ENCODE data around the gene COL4A1. TPM values are rescaled to one million over a fixed set of nuclear protein-coding genes. Genes with fewer than 3 reads are reported as not detected.

The COL4A1 gene
- total RNA-seq, 2 experiments from 2014 or later = not detected

DNA sequence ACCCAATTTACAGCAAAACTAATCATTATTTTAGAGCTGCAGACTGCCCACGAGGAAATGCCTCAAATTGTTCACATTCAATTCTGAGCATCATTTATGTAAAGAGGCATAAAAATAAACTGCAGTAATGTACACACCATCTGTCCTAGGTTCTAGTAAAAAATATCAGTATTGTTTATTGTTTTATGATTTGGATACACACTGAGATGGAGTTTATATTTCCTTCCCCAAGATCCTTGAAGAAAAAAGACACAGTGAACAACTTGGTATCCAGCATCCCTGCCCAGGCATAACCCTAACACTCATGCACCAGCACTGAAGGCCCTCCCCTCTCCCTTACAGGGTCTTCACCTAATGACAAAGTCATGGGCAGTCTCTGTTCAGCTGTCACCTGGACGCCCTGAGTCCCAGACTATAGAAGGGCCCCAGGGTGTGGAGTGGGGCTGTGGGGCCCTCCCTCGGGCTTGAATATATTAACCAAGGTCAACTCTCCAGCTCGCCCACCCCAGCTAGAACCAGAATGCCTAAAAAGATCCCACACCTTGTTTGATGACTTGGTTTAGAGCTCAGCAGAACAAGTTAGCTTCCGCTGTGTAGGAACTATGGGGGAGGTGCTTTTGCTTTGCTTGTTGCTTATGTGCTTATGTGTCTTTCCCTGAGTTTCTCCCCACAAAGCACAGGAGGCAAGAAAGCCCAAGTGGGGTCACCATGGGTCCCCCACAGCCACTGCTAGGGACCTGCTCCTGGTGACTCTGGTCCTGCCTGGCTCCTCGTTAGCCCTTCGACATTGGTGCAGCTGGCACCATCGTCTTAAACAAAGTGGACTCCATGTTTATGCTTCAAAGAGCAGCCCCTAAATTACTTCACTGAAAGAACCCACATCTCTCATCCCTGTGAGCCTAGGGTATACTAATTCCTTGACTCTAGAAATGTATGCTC lies 111.1 kb downstream of the COL4A1 start:
- ChIA-PET CTCF (no interaction called here), POLR2A (no interaction called here)
- Mint-ChIP-seq H3K4me1 (ENCODE audit: low read depth) (no peaks in the 10 kb centered on the region), H3K4me3 (no peak overlapping the region), H3K9me3 (no peaks in the 10 kb centered on the region), H3K27ac (no peak overlapping the region), H3K36me3 (no peaks in the 10 kb centered on the region), H3K27me3 (peaks cover 11% of the 10 kb centered on the region)
- DNase-seq = no peak
- intact Hi-C loops (cut with micrococcal nuclease) = no loop called here

GRCh38 chr13:110194451-110194850 lies 112.5 kb downstream of the COL4A1 start:
- no peak for DNase-seq
- CTCF ChIA-PET = no interaction called here
- no peaks in the 10 kb centered on the region for H3K4me1 Mint-ChIP-seq (ENCODE audit: low read depth)
- peaks cover 15% of the 10 kb centered on the region for H3K27me3 Mint-ChIP-seq
- no peak overlapping the region for H3K27ac Mint-ChIP-seq
- H3K36me3 Mint-ChIP-seq = no peaks in the 10 kb centered on the region
- H3K9me3 Mint-ChIP-seq = no peaks in the 10 kb centered on the region
- intact Hi-C loops (cut with micrococcal nuclease) = no loop called here
- POLR2A ChIA-PET = no interaction called here
- H3K4me3 Mint-ChIP-seq = no peak overlapping the region

GRCh38 chr13:110193491-110193890 lies 113.5 kb downstream of the COL4A1 start:
- no peaks in the 10 kb centered on the region for H3K36me3 Mint-ChIP-seq
- no peak for DNase-seq
- no peak overlapping the region for H3K4me3 Mint-ChIP-seq
- ChIA-PET POLR2A (no interaction called here), CTCF (no interaction called here)
- intact Hi-C loops (cut with micrococcal nuclease) = no loop called here
- H3K27me3 Mint-ChIP-seq = peaks cover 9% of the 10 kb centered on the region
- H3K4me1 Mint-ChIP-seq (ENCODE audit: low read depth) = no peaks in the 10 kb centered on the region
- no peak overlapping the region for H3K27ac Mint-ChIP-seq
- no peaks in the 10 kb centered on the region for H3K9me3 Mint-ChIP-seq

DNA sequence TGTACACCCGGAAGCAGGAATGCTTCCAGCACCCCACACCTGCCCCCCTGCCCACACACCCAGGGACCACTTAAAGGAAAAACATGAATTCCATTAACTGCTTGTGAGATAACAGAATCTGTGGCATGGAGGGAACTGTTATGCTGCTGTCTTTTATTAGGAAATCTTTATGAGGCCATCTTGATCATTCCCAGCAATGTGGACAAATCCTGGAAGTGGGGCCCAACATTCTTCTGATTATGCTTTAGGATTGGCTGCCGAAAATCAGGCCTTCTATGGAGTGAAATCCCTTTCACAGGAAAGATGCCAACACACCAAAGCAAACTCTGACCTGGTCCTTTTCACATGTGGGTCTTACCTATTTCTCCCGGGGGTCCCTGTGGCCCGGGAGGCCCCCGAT lies 114.5 kb downstream of the COL4A1 start:
- Mint-ChIP-seq H3K4me1 (ENCODE audit: low read depth) (no peaks in the 10 kb centered on the region), H3K4me3 (no peak overlapping the region), H3K9me3 (no peaks in the 10 kb centered on the region), H3K36me3 (no peaks in the 10 kb centered on the region), H3K27me3 (peaks cover 9% of the 10 kb centered on the region), H3K27ac (no peak overlapping the region)
- intact Hi-C loops (cut with micrococcal nuclease) = no loop called here
- CTCF ChIA-PET = no interaction called here
- DNase-seq = no peak
- POLR2A ChIA-PET = no interaction called here

GRCh38 chr13:110187641-110188161 lies 119.3 kb downstream of the COL4A1 start:
- no peak for DNase-seq
- ChIA-PET POLR2A (no interaction called here), CTCF (no interaction called here)
- H3K36me3 Mint-ChIP-seq = no peaks in the 10 kb centered on the region
- no peaks in the 10 kb centered on the region for H3K4me1 Mint-ChIP-seq (ENCODE audit: low read depth)
- H3K4me3 Mint-ChIP-seq = no peak overlapping the region
- intact Hi-C loops (cut with micrococcal nuclease) = no loop called here
- H3K9me3 Mint-ChIP-seq = no peaks in the 10 kb centered on the region
- H3K27me3 Mint-ChIP-seq = peaks cover 5% of the 10 kb centered on the region
- H3K27ac Mint-ChIP-seq = no peak overlapping the region

DNA sequence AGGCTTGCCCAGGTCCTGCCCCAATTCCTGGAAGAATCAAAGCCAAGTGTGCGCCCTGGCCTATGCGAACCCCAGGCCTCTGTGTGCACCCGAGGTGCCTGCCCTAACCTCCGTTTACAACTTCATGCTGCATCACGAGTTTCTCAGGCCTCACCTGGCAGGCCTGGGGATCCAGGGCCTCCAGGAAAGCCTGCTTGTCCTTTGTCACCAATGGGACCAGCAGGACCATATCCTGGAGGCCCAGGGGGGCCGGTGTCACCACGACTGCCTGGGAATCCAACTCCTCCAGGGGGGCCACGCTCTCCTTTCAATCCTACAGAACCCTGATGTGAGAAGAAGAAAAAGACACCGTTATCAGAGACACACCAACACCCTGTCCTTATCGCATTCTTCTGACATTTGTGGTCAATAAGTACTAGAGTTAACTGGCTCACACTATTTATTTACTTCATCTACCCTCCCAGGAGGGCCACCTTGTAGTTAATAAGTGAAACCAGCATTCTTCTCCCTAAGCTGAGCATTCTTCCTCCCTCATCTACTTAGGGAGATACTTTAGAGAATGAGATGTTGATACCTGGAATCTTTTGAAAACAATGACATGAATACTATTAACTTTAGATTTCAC lies 120.6 kb downstream of the COL4A1 start:
- intact Hi-C loops (cut with micrococcal nuclease) = no loop called here
- POLR2A ChIA-PET = no interaction called here
- H3K9me3 Mint-ChIP-seq = no peaks in the 10 kb centered on the region
- no peaks in the 10 kb centered on the region for H3K4me1 Mint-ChIP-seq (ENCODE audit: low read depth)
- no peaks in the 10 kb centered on the region for H3K36me3 Mint-ChIP-seq
- DNase-seq = no peak
- H3K27ac Mint-ChIP-seq = no peak overlapping the region
- H3K27me3 Mint-ChIP-seq = peaks cover 5% of the 10 kb centered on the region
- no peak overlapping the region for H3K4me3 Mint-ChIP-seq
- CTCF ChIA-PET = no interaction called here

DNA sequence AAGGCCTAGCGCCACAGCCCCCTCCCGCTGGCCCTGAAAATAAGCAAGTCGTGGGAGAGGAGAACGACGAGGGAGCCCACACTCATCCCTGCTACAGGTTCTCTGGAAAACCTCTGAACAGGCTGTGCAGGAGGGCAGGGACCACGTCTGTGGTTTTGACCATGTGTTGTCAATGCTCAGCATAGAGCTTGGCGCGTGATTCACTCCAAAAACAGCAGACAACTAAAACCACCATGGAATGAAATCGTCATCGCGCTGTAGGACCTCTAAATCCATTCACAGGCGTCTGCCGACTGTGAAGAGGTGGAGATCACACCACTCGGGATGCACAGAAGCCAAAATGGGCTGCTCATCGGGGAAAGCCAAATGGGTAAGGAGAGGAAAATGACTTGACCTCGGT lies 121.3 kb downstream of the COL4A1 start:
- Mint-ChIP-seq H3K9me3 (no peaks in the 10 kb centered on the region), H3K36me3 (no peaks in the 10 kb centered on the region), H3K27me3 (peaks cover 3% of the 10 kb centered on the region), H3K4me1 (ENCODE audit: low read depth) (no peaks in the 10 kb centered on the region), H3K27ac (no peak overlapping the region), H3K4me3 (no peak overlapping the region)
- ChIA-PET CTCF (no interaction called here), POLR2A (no interaction called here)
- no peak for DNase-seq
- intact Hi-C loops (cut with micrococcal nuclease) = no loop called here

DNA sequence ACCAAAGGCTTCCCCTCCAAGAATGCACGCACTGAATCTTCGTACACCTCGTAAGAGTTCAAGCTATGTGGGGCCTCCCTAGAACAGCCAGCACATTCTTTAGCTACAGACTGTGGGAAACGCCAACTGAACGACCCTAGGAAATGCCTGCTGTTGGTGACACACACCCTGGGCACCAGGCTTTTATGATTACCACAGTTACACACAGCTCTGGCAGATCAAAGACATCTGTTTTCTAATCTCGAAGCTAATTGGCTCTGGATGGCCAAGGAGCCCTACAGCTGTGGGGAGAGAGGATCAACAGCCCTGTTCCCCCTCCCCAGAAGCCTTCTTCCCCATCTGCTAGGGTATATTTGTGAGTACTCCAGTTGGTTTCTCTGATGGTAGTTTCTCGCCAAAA lies 123.0 kb downstream of the COL4A1 start:
- H3K27me3 Mint-ChIP-seq = no peaks in the 10 kb centered on the region

DNA sequence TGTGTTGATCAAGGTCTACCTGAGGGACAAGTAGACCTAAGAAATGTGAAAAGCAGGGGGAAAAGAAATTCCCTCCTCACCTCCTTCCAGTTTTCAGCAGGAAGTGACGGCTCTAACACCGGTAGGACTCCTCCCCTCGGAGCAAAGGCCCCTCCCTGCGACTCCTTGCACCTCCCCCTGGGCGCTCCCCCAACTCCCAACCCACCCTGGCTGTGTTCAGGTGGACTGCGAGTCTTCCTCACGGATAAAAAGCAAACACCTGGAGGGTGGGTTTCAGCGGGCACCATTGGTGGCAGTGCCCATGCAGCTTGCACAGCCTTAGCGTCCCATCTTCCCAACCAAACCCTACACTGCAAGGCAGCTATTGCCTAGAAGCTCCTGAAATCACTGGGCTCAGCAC lies 124.5 kb downstream of the COL4A1 start:
- no peaks in the 10 kb centered on the region for H3K4me1 Mint-ChIP-seq (ENCODE audit: low read depth)
- no peak overlapping the region for H3K4me3 Mint-ChIP-seq
- no peaks in the 10 kb centered on the region for H3K36me3 Mint-ChIP-seq
- DNase-seq = no peak
- ChIA-PET POLR2A (no interaction called here), CTCF (no interaction called here)
- no peaks in the 10 kb centered on the region for H3K9me3 Mint-ChIP-seq
- no peaks in the 10 kb centered on the region for H3K27me3 Mint-ChIP-seq
- H3K27ac Mint-ChIP-seq = no peak overlapping the region
- intact Hi-C loops (cut with micrococcal nuclease) = no loop called here

More for the DNA sequence above, 123.0 kb downstream of the COL4A1 start:
- Mint-ChIP-seq H3K36me3 (no peaks in the 10 kb centered on the region), H3K27ac (no peak overlapping the region), H3K4me1 (ENCODE audit: low read depth) (no peaks in the 10 kb centered on the region), H3K4me3 (no peak overlapping the region), H3K9me3 (no peaks in the 10 kb centered on the region)
- intact Hi-C loops (cut with micrococcal nuclease) = no loop called here
- POLR2A ChIA-PET = no interaction called here
- CTCF ChIA-PET = no interaction called here
- no peak for DNase-seq

GRCh38 chr13:110182003-110182402 lies 125.0 kb downstream of the COL4A1 start:
- H3K27me3 Mint-ChIP-seq = no peaks in the 10 kb centered on the region
- H3K9me3 Mint-ChIP-seq = no peaks in the 10 kb centered on the region
- H3K4me3 Mint-ChIP-seq = no peak overlapping the region
- intact Hi-C loops (cut with micrococcal nuclease) = no loop called here
- no peak overlapping the region for H3K27ac Mint-ChIP-seq
- POLR2A ChIA-PET = no interaction called here
- CTCF ChIA-PET = no interaction called here
- DNase-seq = no peak
- no peaks in the 10 kb centered on the region for H3K36me3 Mint-ChIP-seq
- no peaks in the 10 kb centered on the region for H3K4me1 Mint-ChIP-seq (ENCODE audit: low read depth)

DNA sequence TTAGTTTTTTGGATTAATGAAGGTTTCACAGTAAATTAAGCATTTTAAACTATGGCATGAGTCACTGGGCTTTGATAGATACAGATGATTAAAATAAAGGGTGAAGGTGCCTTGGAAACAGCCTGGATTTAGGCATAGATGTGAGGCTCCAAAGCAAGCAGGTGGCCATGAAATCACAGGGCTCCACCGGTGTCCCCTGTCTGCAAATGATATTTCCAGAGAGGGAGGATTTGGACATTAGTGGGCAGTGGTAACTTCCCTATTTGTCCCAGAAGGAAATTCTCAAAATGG lies 127.2 kb downstream of the COL4A1 start:
- no peaks in the 10 kb centered on the region for H3K4me1 Mint-ChIP-seq (ENCODE audit: low read depth)
- ChIA-PET POLR2A (no interaction called here), CTCF (no interaction called here)
- no peak for DNase-seq
- no peaks in the 10 kb centered on the region for H3K36me3 Mint-ChIP-seq
- intact Hi-C loops (cut with micrococcal nuclease) = no loop called here
- H3K4me3 Mint-ChIP-seq = no peak overlapping the region
- no peak overlapping the region for H3K27ac Mint-ChIP-seq
- no peaks in the 10 kb centered on the region for H3K27me3 Mint-ChIP-seq
- no peaks in the 10 kb centered on the region for H3K9me3 Mint-ChIP-seq

DNA sequence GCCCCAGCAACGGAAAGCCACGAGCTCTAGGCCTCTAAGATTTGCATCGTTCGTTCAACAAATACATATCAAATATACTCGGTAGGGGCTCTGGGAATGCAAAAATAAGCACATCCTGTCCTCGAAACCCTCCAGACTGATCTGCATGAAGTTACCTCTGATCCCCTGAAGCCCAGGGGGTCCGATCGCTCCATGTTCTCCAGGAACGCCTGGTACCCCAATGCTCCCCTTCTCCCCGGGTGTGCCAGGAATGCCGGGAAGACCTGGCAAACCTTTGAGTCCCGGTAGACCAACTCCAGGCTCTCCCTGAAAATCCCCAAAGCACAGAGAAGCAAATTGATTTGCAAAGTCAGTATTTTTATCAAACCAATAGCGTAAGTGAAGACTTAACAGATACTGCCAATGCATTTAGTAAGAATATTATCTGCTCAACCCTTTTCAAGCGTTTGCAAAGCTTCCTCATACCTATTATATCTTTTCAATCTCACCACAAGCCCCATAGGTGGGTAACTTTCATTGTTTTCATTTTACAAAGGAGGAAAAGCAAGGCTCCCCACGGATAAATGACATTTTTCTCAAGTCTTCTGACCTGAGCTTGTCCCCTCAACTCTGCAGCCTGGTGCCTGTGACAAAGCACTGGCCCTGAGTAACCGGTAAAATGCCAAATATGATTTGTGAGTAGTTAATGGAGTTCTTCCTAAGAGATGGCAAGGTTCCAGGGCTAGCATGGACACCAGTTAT lies 127.7 kb downstream of the COL4A1 start:
- no peak overlapping the region for H3K27ac Mint-ChIP-seq
- CTCF ChIA-PET = no interaction called here
- no peak overlapping the region for H3K4me3 Mint-ChIP-seq
- POLR2A ChIA-PET = no interaction called here
- intact Hi-C loops (cut with micrococcal nuclease) = no loop called here
- DNase-seq = no peak
- peaks cover 2% of the 10 kb centered on the region for H3K9me3 Mint-ChIP-seq
- H3K36me3 Mint-ChIP-seq = no peaks in the 10 kb centered on the region
- H3K4me1 Mint-ChIP-seq (ENCODE audit: low read depth) = no peaks in the 10 kb centered on the region
- H3K27me3 Mint-ChIP-seq = peaks cover 2% of the 10 kb centered on the region
